Stimulated activated naive CD8-positive, alpha-beta T cell treated with anti-CD3 and anti-CD28 coated beads, Interleukin-15, Interleukin-2, amounts not matched to agents 100 ng/mL and 50 ng/mL, for 24 hours (primary cell): ENCODE measurements around the gene CSGALNACT2.

Source experiments
- H3K27ac Mint-ChIP-seq: one replicate; pipeline ENCODE4 v1.8.0; 2021; ENCODE audit warnings: mild to moderate bottlenecking, mixed read lengths
- H3K27me3 Mint-ChIP-seq: one replicate; pipeline ENCODE4 v1.8.0; 2021; ENCODE audit warnings: mixed read lengths
- H3K36me3 Mint-ChIP-seq: one replicate; pipeline ENCODE4 v1.8.0; 2021; ENCODE audit warnings: low read depth, mixed read lengths
- H3K4me1 Mint-ChIP-seq: one replicate; pipeline ENCODE4 v1.8.0; 2021; ENCODE audit warnings: low read depth, mixed read lengths
- H3K4me3 Mint-ChIP-seq: one replicate; pipeline ENCODE4 v1.8.0; 2021; ENCODE audit warnings: mild to moderate bottlenecking, mixed read lengths
- H3K9me3 Mint-ChIP-seq: one replicate; pipeline ENCODE4 v1.8.0; 2021; ENCODE audit warnings: mixed read lengths

Gene CSGALNACT2

DNA sequence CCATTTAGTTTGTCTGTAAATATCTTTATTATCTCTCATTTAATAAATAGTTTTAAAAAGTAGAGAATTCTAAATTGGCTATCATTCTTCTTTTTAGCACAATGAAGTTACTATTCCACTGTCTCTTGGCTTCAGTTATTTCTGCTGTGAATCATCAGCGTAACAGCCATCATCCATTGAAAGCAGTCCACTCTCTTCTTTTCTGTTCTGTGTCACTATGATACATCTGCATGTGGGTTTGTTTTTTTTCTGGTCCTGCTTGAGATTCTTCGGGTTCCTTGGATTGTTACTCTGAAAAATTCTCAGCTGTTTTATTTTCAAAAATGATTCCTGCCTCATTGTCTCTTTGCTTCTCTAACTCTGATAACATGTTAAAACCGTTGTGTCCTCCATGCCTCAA lies 52.5 kb downstream of the CSGALNACT2 start:
- Mint-ChIP-seq H3K27me3 (no peaks in the 10 kb centered on the region), H3K27ac (no peak overlapping the region), H3K36me3 (peaks cover 27% of the 10 kb centered on the region)

DNA sequence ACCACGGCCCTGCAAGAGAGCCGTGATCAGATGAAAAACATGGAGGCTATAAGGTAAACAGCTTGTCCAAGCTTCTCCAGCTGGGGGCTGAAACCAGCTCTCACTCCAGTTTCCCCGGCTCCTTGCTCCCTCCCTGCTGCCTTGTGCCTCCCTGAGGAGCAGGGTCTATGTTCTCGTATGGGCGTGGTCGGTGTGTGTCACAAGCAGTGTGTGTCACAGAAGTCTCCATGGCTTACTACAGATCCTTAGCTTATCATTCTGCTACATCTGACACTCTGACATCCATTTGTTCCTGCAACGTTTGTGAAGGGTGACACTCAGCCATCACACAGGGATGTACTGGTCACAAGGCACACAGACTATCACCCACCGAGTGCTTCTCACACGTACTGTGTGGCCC lies 54.6 kb downstream of the CSGALNACT2 start:
- Mint-ChIP-seq H3K27me3 (no peaks in the 10 kb centered on the region), H3K4me1 (no peaks in the 10 kb centered on the region), H3K4me3 (no peak overlapping the region), H3K36me3 (peaks cover 7% of the 10 kb centered on the region), H3K9me3 (no peaks in the 10 kb centered on the region), H3K27ac (no peak overlapping the region)

More for the DNA sequence above, 52.5 kb downstream of the CSGALNACT2 start:
- Mint-ChIP-seq H3K4me1 (no peaks in the 10 kb centered on the region), H3K4me3 (no peak overlapping the region), H3K9me3 (no peaks in the 10 kb centered on the region)

DNA sequence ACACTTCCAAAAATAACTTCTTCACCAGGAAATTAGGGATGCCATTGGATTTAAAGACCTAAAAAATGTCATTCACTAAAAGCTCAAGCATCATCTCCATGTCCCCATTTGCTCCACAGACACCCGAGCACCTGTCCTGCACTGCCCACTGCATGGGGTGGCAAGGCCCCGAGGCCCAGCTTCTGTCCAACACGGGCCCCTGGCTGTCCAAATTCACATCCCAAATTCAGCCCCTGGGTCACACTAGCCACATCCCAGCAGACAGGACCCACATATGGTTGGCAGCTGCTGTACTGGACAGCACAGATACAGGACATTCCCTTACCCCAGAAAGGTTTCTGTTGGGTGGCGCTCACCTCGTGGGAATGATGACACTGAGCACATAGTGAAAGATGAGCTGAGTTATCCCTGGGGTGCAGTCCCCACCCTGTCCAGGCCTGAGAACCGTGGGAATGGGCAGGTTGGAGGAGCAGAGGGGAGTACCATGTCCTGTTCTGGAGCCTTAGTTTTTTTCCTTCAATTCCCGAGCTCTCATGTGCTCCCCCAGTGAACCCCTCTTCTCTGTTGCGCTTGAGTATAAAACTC lies 55.3 kb downstream of the CSGALNACT2 start:
- Mint-ChIP-seq H3K4me1 (no peaks in the 10 kb centered on the region), H3K27ac (no peak overlapping the region)

DNA sequence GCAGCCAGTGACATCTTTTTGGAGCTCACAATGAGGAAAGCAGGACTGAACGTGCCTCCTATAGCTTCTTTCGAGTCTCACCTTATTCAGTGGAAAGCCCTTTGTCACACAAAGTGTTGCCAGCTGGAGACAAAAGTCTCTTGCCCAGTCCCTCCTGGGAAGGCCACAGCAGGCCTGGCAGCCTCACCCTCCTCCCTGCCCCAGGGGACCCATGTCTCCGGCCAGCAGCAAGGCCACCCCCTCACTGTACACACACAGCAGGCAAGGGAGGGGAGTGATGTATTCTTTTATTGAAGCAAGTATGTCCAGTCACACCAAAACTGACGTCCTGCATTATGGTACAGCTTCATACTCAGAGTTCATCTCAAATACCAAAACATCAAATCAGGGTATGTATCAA lies 56.0 kb downstream of the CSGALNACT2 start:
- H3K4me3 Mint-ChIP-seq: no peak overlapping the region
- no peaks in the 10 kb centered on the region for H3K27me3 Mint-ChIP-seq
- H3K9me3 Mint-ChIP-seq: no peaks in the 10 kb centered on the region
- peaks cover 1% of the 10 kb centered on the region for H3K36me3 Mint-ChIP-seq
- H3K4me1 Mint-ChIP-seq: no peaks in the 10 kb centered on the region
- no peak overlapping the region for H3K27ac Mint-ChIP-seq

More for the DNA sequence above, 55.3 kb downstream of the CSGALNACT2 start:
- Mint-ChIP-seq H3K9me3 (no peaks in the 10 kb centered on the region), H3K36me3 (peaks cover 3% of the 10 kb centered on the region), H3K27me3 (no peaks in the 10 kb centered on the region), H3K4me3 (no peak overlapping the region)

DNA sequence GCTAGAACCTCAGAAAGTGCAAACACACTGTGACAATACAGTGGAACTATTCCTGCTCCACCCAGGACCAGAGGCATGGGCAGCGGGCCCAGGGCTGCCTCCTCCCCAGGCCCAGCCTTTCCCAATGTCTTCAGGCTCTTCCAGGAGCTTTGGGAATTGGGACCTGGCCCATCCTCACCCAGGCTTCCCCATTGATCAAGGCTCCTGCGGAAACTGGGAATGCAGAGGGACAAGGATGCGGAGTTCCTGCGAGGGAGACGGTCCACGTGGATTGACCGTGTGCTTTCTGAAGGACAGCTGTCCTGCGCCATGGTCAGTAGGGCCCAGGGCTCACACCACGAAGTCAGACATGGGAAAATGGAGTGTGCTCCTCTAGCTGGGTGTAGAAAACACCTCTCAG lies 56.6 kb downstream of the CSGALNACT2 start:
- H3K36me3 Mint-ChIP-seq: no peaks in the 10 kb centered on the region
- no peaks in the 10 kb centered on the region for H3K4me1 Mint-ChIP-seq
- H3K27me3 Mint-ChIP-seq: no peaks in the 10 kb centered on the region
- H3K27ac Mint-ChIP-seq: no peak overlapping the region
- H3K9me3 Mint-ChIP-seq: no peaks in the 10 kb centered on the region
- H3K4me3 Mint-ChIP-seq: no peak overlapping the region

DNA sequence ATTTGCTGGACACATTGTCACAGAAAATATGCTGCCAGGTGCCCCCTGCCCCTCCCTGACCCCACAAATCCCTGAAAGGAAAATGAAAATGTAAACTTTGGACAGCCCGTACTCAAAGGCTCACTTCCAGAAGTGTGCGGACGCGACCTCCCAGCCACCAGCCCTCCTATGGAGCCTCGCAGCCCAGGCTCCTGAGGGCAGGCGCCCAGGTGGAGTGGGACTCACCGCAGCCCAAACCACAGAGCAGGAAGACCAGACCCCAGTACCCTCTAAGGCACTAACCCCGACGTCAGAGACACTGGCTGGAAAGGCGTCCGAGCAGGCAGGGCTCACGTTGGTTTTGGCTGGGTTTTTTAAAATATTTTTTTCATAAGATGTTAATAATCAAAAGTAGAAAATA lies 57.3 kb downstream of the CSGALNACT2 start:
- Mint-ChIP-seq H3K4me1 (no peaks in the 10 kb centered on the region), H3K36me3 (no peaks in the 10 kb centered on the region), H3K4me3 (no peak overlapping the region), H3K27ac (no peak overlapping the region), H3K27me3 (no peaks in the 10 kb centered on the region), H3K9me3 (no peaks in the 10 kb centered on the region)

DNA sequence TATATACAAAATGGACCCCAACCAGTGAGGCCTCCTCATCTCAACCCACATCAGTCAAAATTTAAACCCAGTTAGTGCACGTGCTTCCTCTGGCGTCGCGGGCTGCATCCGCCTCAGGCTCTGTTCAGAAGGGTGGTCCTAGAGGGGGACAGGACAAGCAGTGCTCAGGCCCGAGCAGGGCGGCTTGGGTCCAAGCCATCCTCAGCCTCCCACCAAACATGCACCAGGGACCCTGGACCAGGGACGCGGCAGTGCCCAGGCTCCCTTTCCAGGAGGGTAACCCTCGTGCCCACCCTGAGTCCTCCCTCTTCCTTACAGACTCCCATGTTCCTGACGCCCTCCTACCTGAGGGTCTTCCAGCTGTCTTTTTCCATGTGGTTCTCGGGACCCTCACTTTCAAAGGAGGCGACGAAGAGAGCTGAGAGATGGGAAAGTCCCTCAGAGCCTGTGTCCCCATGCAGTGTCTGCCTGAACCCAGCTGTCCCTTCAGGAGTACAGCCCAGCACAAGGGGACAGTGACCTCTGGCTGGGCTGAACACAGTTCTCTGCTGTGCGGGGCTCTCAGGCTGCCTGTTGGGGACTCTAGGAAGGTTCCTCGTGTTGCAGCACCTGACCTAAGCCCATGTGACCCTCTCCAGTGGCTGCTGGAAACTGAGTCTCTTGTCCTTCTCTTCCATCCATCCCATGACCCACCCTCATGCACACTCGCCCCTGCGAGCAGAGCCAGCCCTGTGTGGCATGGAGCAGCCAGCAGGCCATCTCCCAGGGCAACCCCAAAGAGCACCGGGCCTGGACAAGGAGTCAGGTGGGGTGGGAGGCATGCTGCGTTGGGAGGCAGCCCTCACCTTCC lies 58.1 kb downstream of the CSGALNACT2 start:
- H3K4me3 Mint-ChIP-seq: no peak overlapping the region
- H3K4me1 Mint-ChIP-seq: no peaks in the 10 kb centered on the region
- H3K36me3 Mint-ChIP-seq: no peaks in the 10 kb centered on the region
- no peak overlapping the region for H3K27ac Mint-ChIP-seq
- no peaks in the 10 kb centered on the region for H3K27me3 Mint-ChIP-seq
- no peaks in the 10 kb centered on the region for H3K9me3 Mint-ChIP-seq

DNA sequence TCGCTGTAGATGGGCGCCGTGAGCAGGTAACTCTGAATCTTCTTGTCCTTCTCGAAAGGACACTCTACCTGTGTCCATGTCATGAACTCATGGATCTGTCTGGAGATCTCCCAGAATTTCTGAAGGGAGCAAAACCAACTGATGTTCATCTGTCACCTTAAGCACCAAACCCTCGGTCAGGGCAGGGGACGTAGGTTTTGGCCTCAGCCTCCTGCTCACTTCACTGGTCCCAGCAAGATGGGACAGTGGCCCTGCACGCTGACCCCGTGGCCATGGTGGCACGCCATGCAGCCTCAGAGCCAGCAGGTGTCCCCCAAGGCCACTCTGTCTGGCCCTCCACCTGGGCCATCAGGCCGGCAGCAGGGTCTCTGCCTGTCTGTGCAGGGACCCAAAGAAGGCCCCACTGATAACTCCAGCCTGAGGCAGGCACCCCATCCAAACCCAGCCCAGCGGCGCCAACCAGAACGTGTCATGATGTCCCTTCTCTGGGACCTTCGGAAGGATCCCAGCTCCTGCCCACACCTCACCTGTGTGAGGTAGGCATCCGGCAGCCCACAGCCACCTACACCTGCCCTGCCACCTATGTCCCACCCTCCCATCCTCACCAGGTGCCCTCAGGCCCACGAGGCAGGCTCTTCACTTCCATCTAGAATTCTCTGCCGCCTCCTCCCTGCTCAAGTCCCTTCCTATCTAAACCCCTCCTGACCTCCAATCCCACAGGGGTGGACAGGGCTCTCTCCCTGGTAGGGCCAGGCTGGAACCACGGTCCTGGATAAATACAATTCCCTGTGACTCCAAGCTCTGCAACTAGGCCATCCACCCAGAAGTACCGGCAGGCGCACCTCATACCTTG lies 59.0 kb downstream of the CSGALNACT2 start:
- H3K27ac Mint-ChIP-seq: peak overlapping the region; percentile 28
- H3K36me3 Mint-ChIP-seq: no peaks in the 10 kb centered on the region
- no peaks in the 10 kb centered on the region for H3K9me3 Mint-ChIP-seq
- peaks cover 4% of the 10 kb centered on the region for H3K4me1 Mint-ChIP-seq
- H3K27me3 Mint-ChIP-seq: no peaks in the 10 kb centered on the region
- H3K4me3 Mint-ChIP-seq: no peak overlapping the region

DNA sequence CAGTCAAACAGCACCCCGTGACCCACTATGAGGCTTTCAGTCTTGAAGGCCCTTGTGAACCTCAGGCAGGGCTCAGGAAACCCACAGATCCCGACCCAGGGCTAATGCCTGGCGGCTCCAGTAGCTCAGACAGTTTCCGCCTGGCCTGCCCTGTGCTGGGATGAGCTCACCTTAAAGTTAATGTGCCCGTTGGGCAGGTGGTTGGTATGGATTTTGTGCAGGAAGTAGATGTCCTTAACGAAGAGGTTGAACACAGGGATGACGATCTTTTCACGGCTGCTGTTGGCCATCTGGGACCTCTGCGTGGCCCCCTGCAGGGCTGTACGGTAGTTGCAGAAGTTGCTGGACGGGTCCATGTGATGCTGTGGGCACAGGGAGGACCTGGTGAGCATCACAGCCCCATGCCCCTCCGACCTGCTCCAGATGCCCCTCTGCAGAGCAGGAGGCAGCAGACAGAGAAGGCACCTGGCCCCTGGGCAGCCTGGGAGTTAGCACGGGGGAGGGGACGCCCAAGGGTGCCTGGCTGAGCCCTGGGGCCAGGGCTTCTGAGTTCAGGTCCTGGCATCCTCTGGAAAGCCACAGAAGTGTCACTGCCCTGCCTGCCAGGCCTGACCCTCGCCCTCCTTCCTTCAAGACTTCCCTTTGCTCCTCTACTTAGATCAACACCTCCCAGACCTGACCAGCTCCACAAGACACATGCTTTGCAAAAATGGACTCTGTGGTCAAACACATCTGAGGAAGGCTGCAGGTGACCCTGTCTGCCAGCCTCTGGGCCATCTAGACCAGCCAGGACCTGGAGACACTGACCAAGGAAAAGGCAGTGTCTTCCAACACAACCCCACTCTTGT lies 59.8 kb downstream of the CSGALNACT2 start:
- Mint-ChIP-seq H3K4me3 (no peak overlapping the region), H3K4me1 (peaks cover 4% of the 10 kb centered on the region), H3K27ac (no peak overlapping the region)

DNA sequence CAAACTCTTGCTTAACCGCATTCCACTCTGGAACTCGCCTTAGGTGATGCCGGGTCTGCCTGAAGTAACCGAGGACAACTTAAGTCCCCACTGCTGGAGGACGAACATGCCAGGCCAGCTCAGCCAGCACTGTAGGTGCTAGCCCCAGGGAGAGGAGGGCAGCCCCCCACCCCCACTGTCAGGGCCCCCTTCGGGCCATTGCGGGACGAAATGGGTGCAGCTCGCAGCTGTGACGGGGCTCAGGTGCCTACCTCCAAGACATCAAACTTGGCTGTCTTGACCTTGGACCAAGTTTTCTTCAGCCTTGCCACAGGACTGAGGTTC lies 60.4 kb downstream of the CSGALNACT2 start:
- peaks cover 4% of the 10 kb centered on the region for H3K4me1 Mint-ChIP-seq
- H3K36me3 Mint-ChIP-seq: no peaks in the 10 kb centered on the region
- H3K27ac Mint-ChIP-seq: no peak overlapping the region
- no peaks in the 10 kb centered on the region for H3K27me3 Mint-ChIP-seq
- no peak overlapping the region for H3K4me3 Mint-ChIP-seq
- no peaks in the 10 kb centered on the region for H3K9me3 Mint-ChIP-seq

More for the DNA sequence above, 59.8 kb downstream of the CSGALNACT2 start:
- Mint-ChIP-seq H3K9me3 (no peaks in the 10 kb centered on the region), H3K27me3 (no peaks in the 10 kb centered on the region), H3K36me3 (no peaks in the 10 kb centered on the region)

DNA sequence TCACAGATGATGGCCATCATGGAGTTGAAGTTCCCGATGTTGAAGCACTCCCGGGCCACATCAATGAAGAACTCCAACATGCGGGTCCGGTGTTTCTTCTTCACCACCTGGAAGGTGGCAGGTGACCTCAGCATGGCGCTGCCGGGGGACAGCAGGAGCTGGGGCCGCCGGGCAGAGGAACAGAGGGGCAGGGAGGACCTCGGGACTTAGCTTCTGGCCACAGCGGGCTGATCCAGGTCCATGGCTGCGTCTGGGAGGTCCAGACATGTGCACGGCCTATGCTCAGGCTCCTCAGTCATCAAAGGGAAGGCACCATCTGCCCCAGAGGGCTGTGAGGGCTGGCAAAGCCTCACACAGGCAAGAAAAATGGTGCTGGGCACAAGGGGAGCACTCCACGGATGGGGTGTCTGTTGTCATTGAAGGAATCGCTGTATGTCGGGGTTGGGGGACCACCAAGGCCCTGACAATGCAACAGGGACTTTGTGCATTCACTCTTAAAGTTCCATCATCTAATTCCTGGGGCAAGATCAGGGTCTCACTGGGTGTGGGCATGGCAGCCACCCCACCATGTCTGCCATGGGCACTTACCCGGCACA lies 60.9 kb downstream of the CSGALNACT2 start:
- no peaks in the 10 kb centered on the region for H3K36me3 Mint-ChIP-seq
- H3K4me1 Mint-ChIP-seq: peaks cover 4% of the 10 kb centered on the region
- no peak overlapping the region for H3K4me3 Mint-ChIP-seq
- no peak overlapping the region for H3K27ac Mint-ChIP-seq
- no peaks in the 10 kb centered on the region for H3K9me3 Mint-ChIP-seq
- no peaks in the 10 kb centered on the region for H3K27me3 Mint-ChIP-seq

DNA sequence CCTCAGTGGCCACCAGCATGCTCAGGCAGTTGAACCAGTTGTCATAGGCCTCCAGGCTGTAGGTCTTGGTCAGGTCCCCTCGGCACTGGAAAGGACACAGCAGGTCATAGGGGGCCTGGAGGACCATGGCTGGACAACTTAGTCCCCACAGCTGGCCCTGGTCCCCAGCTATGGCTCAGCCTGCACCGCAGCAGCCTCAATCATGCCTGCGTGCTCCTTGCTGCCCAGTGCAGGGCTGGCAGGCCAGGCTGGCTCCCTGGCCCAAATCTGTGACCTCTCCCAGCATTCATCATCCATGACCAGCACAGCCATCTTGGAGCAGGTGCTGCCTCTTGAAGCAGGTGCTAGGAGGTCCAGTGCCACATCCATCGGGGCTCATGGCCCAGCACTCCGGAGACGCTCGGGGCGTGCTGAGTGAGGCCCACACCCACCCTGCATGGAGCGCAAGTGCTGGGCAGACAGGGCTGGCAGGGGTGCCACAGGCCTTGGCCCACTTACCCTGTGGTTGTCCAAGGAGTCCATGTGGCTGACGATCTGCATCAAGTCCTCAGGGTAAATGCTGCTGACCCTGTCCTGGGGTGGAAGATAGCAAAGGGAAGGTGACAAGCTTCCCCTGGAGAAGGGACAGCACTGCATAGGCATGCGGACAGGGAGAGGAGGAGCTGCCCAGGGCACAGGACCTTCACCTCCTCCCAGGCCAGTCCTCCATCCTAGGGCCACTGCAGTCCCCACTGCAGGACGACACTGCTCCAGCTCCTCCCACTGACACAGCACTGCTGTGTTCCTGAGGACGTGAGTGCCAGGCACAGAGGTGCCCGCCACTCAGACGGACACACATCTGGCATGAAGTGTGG lies 61.7 kb downstream of the CSGALNACT2 start:
- no peaks in the 10 kb centered on the region for H3K36me3 Mint-ChIP-seq
- no peak overlapping the region for H3K27ac Mint-ChIP-seq
- no peaks in the 10 kb centered on the region for H3K27me3 Mint-ChIP-seq
- peaks cover 4% of the 10 kb centered on the region for H3K4me1 Mint-ChIP-seq
- H3K9me3 Mint-ChIP-seq: no peaks in the 10 kb centered on the region
- no peak overlapping the region for H3K4me3 Mint-ChIP-seq

DNA sequence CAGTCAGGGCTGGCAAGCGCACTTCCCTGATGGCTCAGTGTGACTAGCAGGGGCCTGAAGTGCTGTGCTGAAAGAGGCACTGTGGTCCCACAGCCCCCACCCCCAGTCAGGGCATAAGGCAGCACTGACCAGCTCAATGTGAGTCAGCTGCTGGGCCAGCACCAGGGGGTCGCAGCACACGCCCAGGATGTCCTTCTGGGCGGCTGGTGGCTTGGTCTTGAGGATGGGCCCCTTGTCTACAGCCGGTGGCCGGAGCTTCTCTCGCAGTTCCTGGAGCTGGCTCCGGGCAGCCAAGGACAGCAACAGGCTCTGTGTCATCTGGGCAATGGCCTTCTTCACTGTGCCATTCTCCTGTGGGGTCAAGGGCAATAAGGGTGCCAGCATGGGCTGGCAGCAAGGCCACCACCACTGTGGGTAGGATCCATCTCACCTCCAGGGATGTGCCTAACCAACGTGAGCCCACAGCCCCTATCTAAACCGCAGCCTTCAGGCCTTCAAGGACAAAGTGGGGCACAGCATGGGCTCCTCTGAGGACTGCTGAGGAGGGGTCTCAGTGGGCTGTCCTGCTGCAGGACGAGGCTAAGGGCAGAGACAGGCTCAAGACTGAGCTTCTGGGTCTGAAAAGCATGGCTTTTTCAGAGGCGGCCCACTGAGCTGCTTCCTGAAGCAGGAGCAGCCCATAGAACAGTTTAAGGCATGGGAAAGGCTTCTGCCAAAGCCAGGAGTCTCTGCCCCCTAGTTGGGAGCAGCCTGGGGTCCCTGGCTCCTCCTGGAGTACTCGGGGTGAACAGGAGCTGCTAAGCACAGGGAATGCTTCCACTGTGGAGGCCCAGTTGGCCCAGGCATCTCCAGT lies 62.5 kb downstream of the CSGALNACT2 start:
- Mint-ChIP-seq H3K36me3 (no peaks in the 10 kb centered on the region), H3K9me3 (no peaks in the 10 kb centered on the region), H3K27me3 (no peaks in the 10 kb centered on the region), H3K4me3 (no peak overlapping the region), H3K27ac (no peak overlapping the region), H3K4me1 (peaks cover 4% of the 10 kb centered on the region)
